GM18858 (cell line): ENCODE results near the gene CCDC27.

Experiments used
- ATAC-seq: cut with Tn5 transposase; IDR thresholded peaks from one replicate; pipeline ENCODE4 v1.9.1; 2021; ENCODE audit not compliant: unreplicated experiment

The CCDC27 gene

GRCh38 chr1:3752400-3752945 lies at the start of gene CCDC27:
CCDC27 (plus strand) TSS chr1:3752450; CDS start chr1:3752482, 32 bp downstream.
- no peak for ATAC-seq

DNA sequence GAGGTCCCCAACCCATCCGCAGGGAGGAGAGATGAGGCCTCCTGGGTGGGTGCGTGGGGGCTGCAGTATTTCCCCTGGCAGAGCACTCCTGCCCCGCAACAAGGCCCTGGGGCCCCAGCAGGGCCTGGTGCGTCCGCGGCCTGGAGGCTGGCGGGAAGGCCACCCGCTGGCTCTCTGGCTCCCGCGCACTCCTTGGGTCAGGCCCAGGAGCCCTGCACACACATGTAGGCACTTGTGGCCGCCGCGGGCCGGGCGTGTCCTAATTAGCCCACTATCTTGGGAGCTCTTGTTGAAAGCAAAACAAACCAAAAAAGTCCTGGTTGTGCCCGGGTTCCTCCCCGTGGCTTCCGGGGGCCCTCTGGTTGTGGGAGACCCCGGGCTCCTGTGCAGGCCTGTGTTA lies 49.7 kb upstream of the CCDC27 start:
- no peak for ATAC-seq

DNA sequence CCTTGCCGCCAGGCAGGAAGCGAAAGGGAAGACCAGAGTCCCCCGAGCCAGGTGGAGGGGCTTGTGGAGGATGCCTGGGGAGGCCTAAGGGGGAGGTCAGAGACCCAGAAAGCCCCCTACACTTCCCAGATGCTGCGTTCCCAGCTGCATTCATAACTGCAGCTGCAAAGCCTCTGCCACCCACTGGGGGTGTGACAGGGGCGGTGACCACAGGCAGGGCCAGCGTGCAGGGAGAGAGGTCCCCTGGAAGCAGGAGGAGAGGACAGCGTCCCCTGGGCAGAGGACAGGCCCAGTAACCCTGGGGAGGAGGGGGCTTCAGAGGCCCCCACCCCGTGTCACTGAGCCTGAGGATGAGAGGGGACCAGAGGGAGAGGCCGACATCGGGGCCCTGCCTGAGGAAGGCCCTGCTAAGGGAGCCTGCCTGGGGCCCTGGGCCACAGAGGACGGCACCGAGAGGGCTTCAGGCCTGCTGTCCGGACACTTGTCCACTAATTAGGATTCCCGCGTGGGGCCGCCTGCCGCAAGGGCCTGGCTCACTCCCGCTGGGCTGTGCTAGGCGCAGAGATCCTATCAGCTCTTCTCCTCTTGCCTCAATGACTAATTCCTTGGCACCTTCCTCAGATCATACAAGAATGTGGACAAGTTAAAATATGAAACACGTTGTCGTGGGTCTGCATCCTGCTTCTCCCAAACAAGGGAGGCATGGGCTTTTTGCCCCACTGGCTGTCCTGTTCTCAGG lies 49.1 kb upstream of the CCDC27 start:
- ATAC-seq, result no peak

DNA sequence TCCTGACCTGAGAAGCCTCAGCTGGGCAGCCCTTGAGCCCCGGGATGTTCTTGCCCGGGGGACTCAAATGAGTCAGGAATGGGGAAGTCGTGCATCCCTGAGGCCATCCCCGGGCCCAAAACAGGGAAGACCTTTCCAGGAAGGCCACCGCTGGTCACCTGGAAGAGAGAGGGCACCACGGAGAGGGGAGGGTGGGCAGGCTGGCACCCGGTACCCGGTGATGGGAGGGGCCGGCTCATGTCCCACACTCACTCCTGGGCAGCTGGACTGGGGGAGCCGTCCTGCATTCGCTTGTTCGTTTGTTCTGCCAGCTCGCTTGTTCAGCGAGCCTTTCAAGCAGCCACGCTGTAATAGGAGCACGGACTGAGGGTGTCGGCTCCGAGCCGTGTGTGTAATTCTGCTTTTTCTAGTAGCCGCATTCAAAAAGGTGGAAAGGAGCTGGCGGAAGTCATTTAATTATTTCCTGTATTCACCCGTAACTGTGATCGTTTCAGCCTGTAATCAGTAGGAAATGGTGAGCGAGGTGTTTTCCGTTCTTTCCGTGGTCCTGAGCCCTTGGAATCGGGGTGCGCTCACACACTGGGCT lies 48.4 kb upstream of the CCDC27 start:
- no peak for ATAC-seq

DNA sequence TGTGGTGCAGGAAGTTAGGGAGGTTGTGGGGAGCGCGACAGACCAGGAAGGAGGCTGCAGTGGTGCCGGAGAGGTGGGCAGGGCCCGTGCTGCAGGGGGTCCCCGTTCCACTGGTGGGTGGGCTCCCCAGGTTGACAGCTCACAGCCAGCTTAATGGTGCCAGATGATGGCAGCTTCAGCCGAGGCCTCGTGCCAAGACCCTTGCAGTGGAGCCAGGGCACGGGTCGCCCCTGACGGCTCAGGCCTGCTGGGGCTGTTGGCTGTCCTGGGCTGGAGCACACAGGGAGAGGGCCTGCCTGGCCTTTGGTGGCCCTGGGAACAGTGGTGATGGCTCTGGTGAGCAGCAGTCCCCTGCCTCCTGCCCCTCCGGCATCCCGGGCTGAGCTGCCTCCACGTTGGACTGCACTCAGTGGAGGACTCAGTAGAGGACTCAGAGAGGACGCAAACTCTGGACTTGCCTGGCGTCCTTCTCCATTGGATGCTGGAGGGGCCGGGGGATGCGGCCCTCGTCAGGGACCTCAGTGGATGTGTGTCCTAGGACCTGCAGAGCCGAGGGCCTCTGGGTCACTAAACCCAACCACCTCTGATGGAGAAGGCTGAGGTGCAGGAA lies 46.8 kb upstream of the CCDC27 start:
- ATAC-seq, result no peak

GRCh38 chr1:3706651-3707297 lies 45.5 kb upstream of the CCDC27 start:
- no peak for ATAC-seq

GRCh38 chr1:3707298-3707938 lies 44.8 kb upstream of the CCDC27 start:
- ATAC-seq, result no peak

DNA sequence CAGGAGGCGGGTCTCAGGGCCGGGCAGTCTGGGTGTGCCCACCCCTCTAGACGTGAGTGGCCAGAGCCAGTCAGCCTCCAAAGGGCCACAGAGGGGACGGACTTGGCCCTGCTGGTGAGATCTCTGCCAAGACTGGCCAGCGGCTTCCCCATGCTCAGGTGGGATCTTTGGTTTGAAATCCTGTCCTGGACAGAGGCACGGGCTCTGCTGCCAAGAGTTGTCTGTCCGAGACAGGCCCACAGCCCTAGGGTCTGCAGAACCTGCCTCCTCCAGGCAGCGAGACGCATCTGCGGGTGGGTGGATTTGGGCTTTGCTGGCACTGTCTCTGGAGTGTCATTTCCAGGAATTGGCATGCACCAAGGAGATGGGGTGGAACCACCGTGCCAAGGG lies 44.3 kb upstream of the CCDC27 start:
- ATAC-seq, result no peak

- ATAC-seq, result no peak
These were observed 43.5 kb upstream of the CCDC27 start for GRCh38 chr1:3708791-3709190.

DNA sequence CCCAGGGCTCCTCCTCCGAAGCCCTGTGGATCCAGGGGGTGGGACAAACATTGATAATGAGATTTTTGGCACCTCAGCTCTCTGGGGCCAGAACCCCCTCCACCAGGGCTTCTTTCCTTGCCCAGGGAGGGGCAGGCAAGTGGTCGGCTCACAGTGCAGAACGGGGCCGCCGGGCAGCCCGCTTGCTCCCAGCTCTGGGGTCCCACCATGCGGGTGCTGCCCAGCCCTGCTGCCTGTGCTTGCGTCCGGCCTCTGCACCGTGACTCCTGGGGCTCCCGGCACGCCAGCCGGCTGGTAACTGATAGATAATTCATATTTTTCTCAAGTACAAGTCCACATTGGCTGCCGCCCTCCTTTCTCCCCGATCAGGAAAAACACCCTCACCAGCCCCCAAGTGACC lies 42.0 kb upstream of the CCDC27 start:
- no peak for ATAC-seq

- no peak for ATAC-seq
These were observed 40.9 kb upstream of the CCDC27 start for GRCh38 chr1:3711381-3711779.

DNA sequence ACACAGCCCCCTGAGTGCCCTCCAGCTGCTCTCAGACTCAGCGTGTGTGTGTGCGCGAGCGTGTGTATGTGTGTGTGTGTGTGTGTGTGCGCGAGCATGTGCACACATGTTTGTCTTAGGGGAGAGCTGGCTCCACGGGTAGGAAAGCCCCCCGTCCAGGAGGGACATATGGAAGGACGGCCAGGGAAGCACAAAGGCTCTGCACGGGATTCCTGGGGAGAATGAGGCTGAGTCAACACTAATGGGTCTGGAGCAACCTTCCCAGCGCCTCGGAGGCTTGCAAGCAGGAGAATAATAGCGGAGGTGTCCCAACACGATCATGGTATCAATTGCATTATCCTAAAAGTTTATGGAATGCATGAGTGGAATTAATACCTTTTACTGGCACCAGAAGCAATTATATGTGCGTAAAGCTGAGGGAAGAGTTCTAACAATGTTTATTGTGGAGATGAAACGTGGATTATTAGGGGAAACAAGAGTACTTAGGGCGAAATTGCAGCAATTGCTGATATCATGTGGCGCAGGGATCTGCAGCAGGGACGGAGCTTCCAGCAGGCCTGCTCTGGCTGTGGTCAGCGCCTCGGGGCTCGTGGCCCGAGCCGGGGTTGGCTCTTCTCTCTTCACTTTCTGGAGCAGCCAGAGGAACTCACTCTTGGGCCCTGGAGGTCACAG lies 40.3 kb upstream of the CCDC27 start:
- no peak for ATAC-seq

DNA sequence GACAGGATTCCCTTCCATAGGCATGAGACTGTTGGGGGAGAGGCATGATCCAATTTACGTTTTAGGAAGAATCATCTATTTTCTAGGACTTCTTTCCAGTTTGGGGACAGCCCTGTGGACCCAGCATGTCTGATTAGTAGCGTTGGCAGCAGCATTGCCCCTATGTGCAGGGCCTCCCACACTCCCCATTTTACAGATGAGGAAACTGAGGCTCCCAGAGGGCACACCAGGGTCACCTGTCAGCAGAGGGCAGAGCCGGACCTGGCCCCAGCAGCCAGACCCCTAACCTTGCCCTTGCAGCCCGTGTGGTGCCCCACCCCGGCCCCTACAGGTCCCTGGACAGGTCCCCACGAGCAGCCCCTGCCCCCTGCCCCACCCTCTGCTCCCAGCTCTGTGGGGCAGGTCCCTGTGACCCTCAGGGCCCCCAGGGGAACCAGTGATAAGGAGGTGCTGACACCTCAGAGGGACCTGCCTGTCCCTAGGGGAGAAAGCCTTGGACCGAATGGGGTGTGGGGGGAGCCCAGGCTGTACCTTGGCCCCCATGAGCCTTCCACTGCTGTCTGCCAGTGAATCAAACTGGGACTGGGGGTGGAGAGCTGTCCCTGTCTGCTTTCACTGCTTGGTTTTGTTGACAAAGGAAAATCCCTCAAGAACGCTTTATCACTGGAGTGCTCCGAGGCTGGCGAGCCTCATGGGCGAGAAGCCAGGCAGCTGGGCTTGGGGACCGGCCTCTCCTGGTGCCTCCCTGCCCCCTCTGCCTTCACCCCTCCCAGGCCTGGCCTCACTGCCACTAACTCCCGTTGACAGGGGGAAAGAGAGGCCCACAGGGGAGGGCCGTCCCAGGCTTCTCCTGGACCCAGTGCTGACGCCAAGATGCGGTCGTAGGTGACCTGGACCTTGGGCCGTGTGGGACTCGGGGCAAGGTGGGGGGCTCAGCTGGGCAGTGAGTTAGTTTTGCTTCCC lies 39.4 kb upstream of the CCDC27 start:
- no peak for ATAC-seq

DNA sequence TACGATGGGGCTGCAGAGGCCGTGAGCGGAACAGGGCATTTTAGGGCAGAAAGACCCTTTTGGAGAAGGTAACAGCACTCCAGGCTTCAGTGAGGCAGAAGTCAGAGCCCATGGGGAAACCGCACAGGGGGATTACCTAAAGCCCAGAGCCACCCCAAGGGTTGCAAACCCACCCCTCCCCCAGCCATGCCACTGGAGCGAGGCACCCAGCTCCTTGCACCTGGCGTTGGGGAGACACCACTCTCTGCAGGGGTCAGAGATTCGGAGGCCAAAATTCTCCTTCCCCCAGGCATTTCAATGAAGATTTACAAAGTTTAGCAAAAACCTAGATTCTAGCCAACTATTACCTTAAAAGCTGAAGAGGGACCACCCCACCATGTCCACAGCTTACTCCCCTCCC lies 38.4 kb upstream of the CCDC27 start:
- ATAC-seq, result no peak

DNA sequence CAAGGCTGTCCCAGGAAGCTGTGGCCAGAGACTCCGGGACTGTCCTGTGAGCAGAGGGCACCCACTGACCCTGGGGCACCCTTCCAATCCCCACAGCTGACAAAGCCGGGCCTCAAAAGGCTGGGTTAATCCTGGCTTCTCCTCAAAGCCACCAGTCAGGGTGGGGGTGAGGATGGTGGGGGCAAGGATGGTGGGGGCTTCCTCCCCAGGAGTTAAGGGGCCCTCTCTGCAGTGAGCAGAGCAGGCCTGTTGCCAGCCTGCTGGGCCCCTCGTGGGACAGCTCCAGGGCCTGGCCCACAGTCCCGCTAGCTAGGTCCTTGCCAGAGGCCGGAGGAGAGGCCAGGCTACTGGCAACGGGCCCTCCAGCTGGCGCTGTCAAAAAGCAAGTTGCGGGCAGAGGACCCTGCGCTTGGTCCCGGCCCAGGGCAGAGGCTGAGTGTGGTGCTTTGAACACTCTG lies 37.9 kb upstream of the CCDC27 start:
- ATAC-seq, result no peak

DNA sequence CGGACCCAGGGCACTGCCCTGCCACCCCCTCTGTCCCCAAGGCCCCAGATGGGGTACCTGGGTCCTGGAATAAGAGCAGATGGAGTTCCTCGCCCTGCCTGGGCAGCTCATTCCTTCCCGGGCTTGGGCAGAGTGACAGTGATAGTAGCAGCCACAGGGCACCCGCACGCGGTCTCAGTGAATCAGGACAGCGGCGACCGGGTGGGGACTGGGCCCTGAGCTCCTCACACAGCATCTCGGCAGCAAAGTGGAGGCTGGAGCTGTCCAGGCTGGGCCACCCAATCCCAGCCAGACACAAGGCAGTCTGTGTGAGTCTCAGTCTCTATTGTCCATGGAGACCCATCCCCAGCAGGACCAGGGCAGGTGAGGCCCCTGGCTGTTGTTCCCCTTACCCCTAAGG lies 37.4 kb upstream of the CCDC27 start:
- no peak for ATAC-seq

GRCh38 chr1:3716351-3716750 lies 35.9 kb upstream of the CCDC27 start:
- no peak for ATAC-seq

- ATAC-seq, result no peak
These were observed 35.1 kb upstream of the CCDC27 start for GRCh38 chr1:3717041-3717714.
